HepG2 (cell line): Measurements from ENCODE around the gene SLC5A5. TPM values are rescaled to one million over a fixed set of nuclear protein-coding genes. Genes with fewer than 3 reads are reported as not detected.

Experiments used
- ATAC-seq: fragments of 200-7000 bp; cut with Tn5 transposase; 3 replicates; pipeline ENCODE4 v1.9.1; 2020; ENCODE audit warnings: mild to moderate bottlenecking, moderate library complexity
- BruUV-seq: library from RNA; stranded (reverse); fragments of 400-500 nt; replicated peaks from 2 replicates; lab custom pipeline; 2021; lab: Mats Ljungman, UMichigan
- CTCF ChIA-PET: fragments of 300-600 bp; formaldehyde crosslinking; extraction: SDS; loops from one replicate; lab custom pipeline; 2021; ENCODE audit warnings: low total read pairs, inconsistent platforms, low intra/inter-chr PET ratio; lab: Yijun Ruan, JAX
- POLR2A ChIA-PET: fragments of 350-600 bp; sonication (Branson Sonifier 250); formaldehyde crosslinking; loops from one replicate; lab custom pipeline; 2020; ENCODE audit warnings: antibody characterized with exemption, inconsistent platforms; lab: Yijun Ruan, JAX
- DNase-seq: peaks from one replicate; pipeline ENCODE4 v3.0.0-alpha.2; 2015; ENCODE audit warnings: low spot score
- FAIRE-seq: peaks from 3 replicates; lab custom pipeline; 2011; peaks lifted over from hg19 to GRCh38; lab: Jason Lieb, UNC
- H2AFZ ChIP-seq: one replicate; pipeline ENCODE4 v1.6.1; 2011; ENCODE audit warnings: low read length, inconsistent platforms
- H3K27ac ChIP-seq: fragments of 300-600 bp; 3 replicates; pipeline ENCODE4 v1.8.0; 2011; ENCODE audit warnings: mixed run types, mild to moderate bottlenecking, mixed read lengths, low read length, inconsistent platforms; ENCODE audit not compliant: insufficient read depth; ENCODE audit errors: extremely low read length
- H3K27me3 ChIP-seq, 2 experiments: fragments of 200-600 bp in 1 of 2; 2 replicates in 1 of 2; 3 replicates in 1 of 2; pipeline versions ENCODE4 v1.6.0 to v1.8.0; 2011; ENCODE audit warnings: low read length in 2 of 2, mild to moderate bottlenecking in 2 of 2, moderate library complexity in 2 of 2, inconsistent platforms in 1 of 2; ENCODE audit not compliant: insufficient read depth in 2 of 2, control insufficient read depth in 1 of 2
- H3K36me3 ChIP-seq, 2 experiments: fragments of 200-600 bp in 1 of 2; replicated peaks in 1 of 2; 2 replicates in 1 of 2; 3 replicates in 1 of 2; pipeline versions ENCODE4 v1.5.1 to v1.8.0; 2011; ENCODE audit warnings: low read length in 2 of 2, inconsistent platforms in 1 of 2; ENCODE audit not compliant: insufficient read depth in 2 of 2, control insufficient read depth in 1 of 2
- H3K4me1 ChIP-seq: 2 replicates; pipeline ENCODE4 v1.5.1; 2012; ENCODE audit warnings: low read length, inconsistent platforms; ENCODE audit not compliant: insufficient read depth
- H3K4me2 ChIP-seq: 2 replicates; pipeline ENCODE4 v1.6.0; 2011; ENCODE audit warnings: low read depth, low read length, inconsistent platforms
- H3K4me3 ChIP-seq, 3 experiments: fragments of 200-600 bp in 1 of 3; sonication (generic), shearing (Covaris generic) in 1 of 3; replicated peaks in 1 of 3; 2 replicates each; pipeline ENCODE4 v1.5.1; 2011 to 2016; ENCODE audit warnings: low read length in 3 of 3, inconsistent platforms in 2 of 3, low read depth in 2 of 3, mild to moderate bottlenecking in 2 of 3, control low read depth in 1 of 3, mixed read lengths in 1 of 3; ENCODE audit not compliant: insufficient read depth in 1 of 3
- H3K79me2 ChIP-seq: one replicate; pipeline ENCODE4 v1.6.1; 2011; ENCODE audit warnings: low read length, inconsistent platforms; ENCODE audit not compliant: insufficient read depth
- H3K9ac ChIP-seq: 2 replicates; pipeline ENCODE4 v1.6.0; 2011; ENCODE audit warnings: mild to moderate bottlenecking, low read depth, low read length, inconsistent platforms; ENCODE audit not compliant: insufficient read depth
- H3K9me3 ChIP-seq: 2 replicates; pipeline ENCODE4 v1.5.1; 2012; ENCODE audit warnings: mild to moderate bottlenecking, low read length
- H4K20me1 ChIP-seq: 2 replicates; pipeline ENCODE4 v1.6.0; 2011; ENCODE audit warnings: inconsistent platforms, mild to moderate bottlenecking, low read length, moderate library complexity; ENCODE audit not compliant: insufficient read depth
- CBFB ChIP-seq: sonication (generic); formaldehyde crosslinking; IDR thresholded peaks from 2 replicates; pipeline ENCODE4 v1.4.0; 2020; ENCODE audit warnings: missing genetic modification reagents
- CCDC6 ChIP-seq: sonication (generic); formaldehyde crosslinking; IDR thresholded peaks from 2 replicates; pipeline ENCODE4 v1.8.1; 2022; ENCODE audit warnings: mild to moderate bottlenecking, missing genetic modification reagents, moderate library complexity
- CREB3 ChIP-seq: sonication (generic); formaldehyde crosslinking; IDR thresholded peaks from 2 replicates; pipeline ENCODE4 v1.5.0; 2020; ENCODE audit warnings: missing genetic modification reagents
- FOXA3 ChIP-seq: IDR thresholded peaks from 2 replicates; pipeline ENCODE4 v1.6.1; 2016; ENCODE audit warnings: missing genetic modification reagents, missing compliant biosample characterization
- FOXO1 ChIP-seq: sonication (generic); formaldehyde crosslinking; IDR thresholded peaks from 2 replicates; pipeline ENCODE4 v1.4.0; 2020; ENCODE audit warnings: missing genetic modification reagents
- HOXA7 ChIP-seq: sonication (generic); formaldehyde crosslinking; IDR thresholded peaks from 2 replicates; pipeline ENCODE4 v1.8.1; 2022; ENCODE audit warnings: mild to moderate bottlenecking, missing genetic modification reagents, moderate library complexity
- KLF13 ChIP-seq: sonication (generic); formaldehyde crosslinking; IDR thresholded peaks from 2 replicates; pipeline ENCODE4 v1.4.0; 2020; ENCODE audit warnings: mild to moderate bottlenecking, missing genetic modification reagents
- MTA3 ChIP-seq: sonication (generic); formaldehyde crosslinking; IDR thresholded peaks from 2 replicates; pipeline ENCODE4 v1.4.0; 2020; ENCODE audit warnings: missing genetic modification reagents
- PLRG1 ChIP-seq: fragments of 450-650 bp; conservative IDR thresholded peaks from 2 replicates; pipeline ENCODE4 v1.6.1; 2016
- PREB ChIP-seq: sonication (generic); formaldehyde crosslinking; IDR thresholded peaks from 2 replicates; pipeline ENCODE4 v1.4.0; 2020; ENCODE audit warnings: missing genetic modification reagents
- SP2 ChIP-seq: sonication (generic); formaldehyde crosslinking; IDR thresholded peaks from 2 replicates; pipeline ENCODE4 v1.5.1; 2020; ENCODE audit warnings: mild to moderate bottlenecking, missing genetic modification reagents
- SUZ12 ChIP-seq: fragments of 150-350 bp; IDR thresholded peaks from 2 replicates; pipeline ENCODE4 v1.6.1; 2014; ENCODE audit warnings: low read depth, low read length
- ZBTB1 ChIP-seq: sonication (generic); formaldehyde crosslinking; IDR thresholded peaks from 2 replicates; pipeline ENCODE4 v1.4.0; 2020; ENCODE audit warnings: missing genetic modification reagents, borderline replicate concordance
- ZBTB3 ChIP-seq: sonication (generic); formaldehyde crosslinking; IDR thresholded peaks from 2 replicates; pipeline ENCODE4 v1.4.0; 2020; ENCODE audit warnings: low read depth, mild to moderate bottlenecking, moderate library complexity, missing genetic modification reagents, borderline replicate concordance
- ZNF605 ChIP-seq: sonication (generic); formaldehyde crosslinking; IDR thresholded peaks from 2 replicates; pipeline ENCODE4 v1.8.0; 2022; ENCODE audit warnings: mild to moderate bottlenecking, missing genetic modification reagents
- ZNF607 ChIP-seq: sonication (generic); formaldehyde crosslinking; IDR thresholded peaks from 2 replicates; pipeline ENCODE4 v1.5.1; 2020; ENCODE audit warnings: missing genetic modification reagents, mild to moderate bottlenecking, borderline replicate concordance
- ZNF687 ChIP-seq: sonication (generic); formaldehyde crosslinking; IDR thresholded peaks from 2 replicates; pipeline ENCODE4 v1.5.1; 2020; ENCODE audit warnings: mild to moderate bottlenecking, missing genetic modification reagents, moderate library complexity
- WGBS: methylation state at CpG from one replicate; pipeline ENCODE4 v1.1.6; 2017; ENCODE audit warnings: low lambda C conversion rate; 5-methylcytosine and 5-hydroxymethylcytosine counted together
- in situ Hi-C: cut with HindIII; loops from 2 replicates; pipeline ENCODE4 v1.10.0; 2017; ENCODE audit warnings: low pct_unique_long_range_greater_than_20kb; ENCODE audit not compliant: extremely low pct_ligation_motif_present
- intact Hi-C: fragments of 100-400 bp; cut with micrococcal nuclease; formaldehyde crosslinking; loops from one replicate; pipeline ENCODE4 v1.10.0; 2022; ENCODE audit not compliant: unreplicated experiment
- polyA plus RNA-seq, 8 experiments: library from polyadenylated mRNA; depleted of rRNA in 3 of 8; stranded (reverse) in 7 of 8; unstranded in 1 of 8; fragments of >200 nt; fragmentation: Illumina TruSeq in 4 of 8; extraction: Trizol in 4 of 8; gene quantifications; 2 replicates each; pipeline versions ENCODE4 v1.2.1 to v1.2.3, GENCODE V29; 2011 to 2016; ENCODE audit warnings: low read depth in 4 of 8, missing spikeins in 1 of 8, mixed read lengths in 1 of 8; ENCODE audit not compliant: insufficient read depth in 1 of 8
- total RNA-seq, 5 experiments: library from RNA; depleted of rRNA; stranded (reverse); fragments of >200 nt; fragmentation: Illumina TruSeq; extraction: Trizol; gene quantifications; 2 replicates each; pipeline ENCODE4 v1.2.3, GENCODE V29; 2016; ENCODE audit warnings: low read depth in 1 of 5

SLC5A5 gene
- total and polyA plus RNA-seq, 2 of the 13 experiments (the other 11 are each of a cell fraction or from before 2014, with no cell fraction given), result not detected

- Histone ChIP-seq H3K27me3 (peaks cover 0 to 4% of the 10 kb centered on the region in 2 experiments; a peak in 1 of 5 replicates), H3K4me3 (peak within 1 kb of the TSS; percentile 91 to 97 (median 94)), H3K9ac (peak within 1 kb of the TSS; percentile 86), H2AFZ (peak within 1 kb of the TSS; percentile 97), H3K9me3 (no peaks in the 10 kb centered on the region), H3K79me2 (peaks cover 6% of the 10 kb centered on the region), H3K36me3 (peaks cover 0 to 2% of the 10 kb centered on the region in 2 experiments; a peak in 1 of 5 replicates), H3K4me2 (peak within 1 kb of the TSS; percentile 89), H3K27ac (peak within 1 kb of the TSS; percentile 80), H3K4me1 (peaks cover 33% of the 10 kb centered on the region), H4K20me1 (no peaks in the 10 kb centered on the region)
- BruUV-seq, result no TSS peak
- in situ Hi-C loops (loop anchor here (5.0 to 25.0 kb wide), 2 partner anchors 65 to 130 kb away; no protein-coding TSS in a partner anchor), intact Hi-C loops (loop anchor here (1.0 to 5.0 kb wide), 2 partner anchors 62 to 75 kb away; partner anchors contain the start of gene RPL18A)
- DNase-seq (peak; percentile 80), FAIRE-seq (peak; percentile 77), ATAC-seq (peak; percentile 93)
- ChIA-PET POLR2A (interaction anchor here (1.2 to 2.9 kb wide), 7 partner anchors 16 to 213 kb away, joined by 3 to 43 read pairs (median 4); partner anchors contain the start of genes MAP1S and RPL18A), CTCF (interaction anchor here (1.2 to 1.9 kb wide), 4 partner anchors 58 to 73 kb away, joined by 3 to 32 read pairs (median 5); partner anchors contain the start of genes RPL18A and SLC5A5)
- WGBS, result 4% methylated on average over 42 of the region's 64 CpGs
- TF ChIP-seq SUZ12 (no peak), CBFB (CRISPR knock-in tag) (peak; percentile 59; the same call in 1 of the 2 replicates), HOXA7 (CRISPR knock-in tag) (no peak), ZBTB1 (CRISPR knock-in tag) (no peak), ZNF687 (CRISPR knock-in tag) (peak; percentile 85), MTA3 (CRISPR knock-in tag) (no peak), ZNF605 (CRISPR knock-in tag) (peak; percentile 86; the same call in 1 of the 2 replicates), KLF13 (CRISPR knock-in tag) (no peak), SP2 (CRISPR knock-in tag) (peak; percentile 36; the same call in 1 of the 2 replicates), ZNF607 (CRISPR knock-in tag) (no peak; the same call in 1 of the 2 replicates), PREB (CRISPR knock-in tag) (no peak), FOXA3 (peak; percentile 4; the same call in 1 of the 2 replicates), PLRG1 (no peak), ZBTB3 (no peak), CREB3 (CRISPR knock-in tag) (no peak), FOXO1 (CRISPR knock-in tag) (no peak), CCDC6 (CRISPR knock-in tag) (no peak)
Measured at GRCh38 chr19:17932485-17933338, 61.0 kb downstream of the SLC5A5 start, which contains the start of gene CCDC124. CCDC124 (plus strand) TSS chr19:17933015; CDS start chr19:17936421, 3,406 bp downstream.
